Stomach (tissue), 4 donors: ENCODE data around the gene DDX11.
"Not testable (repeated sequence)": the region's sequence is repeated elsewhere in the genome, so short reads cannot be mapped to it uniquely, and the experiment has no call there.

Source experiments
- EP300 ChIP-seq: sonication (generic); formaldehyde crosslinking; IDR thresholded peaks from one replicate; pipeline ENCODE4 v1.6.1; 2017; ENCODE audit warnings: antibody characterized with exemption
- POLR2A ChIP-seq, 4 donors: fragments of 450-650 bp; IDR thresholded peaks; one replicate each; pipeline ENCODE4 v1.6.1; 2016; ENCODE audit warnings: antibody characterized with exemption in 4 of 4, control low read depth in 2 of 4, mild to moderate bottlenecking in 1 of 4, moderate library complexity in 1 of 4
- TF ChIP-seq, protein P1 (sequence below), 7 experiments: fragments of 450-650 bp in 4 of 7; fragments of 200-600 bp in 3 of 7; sonication (generic) in 3 of 7; IDR thresholded peaks; one replicate each; pipeline ENCODE4 v1.5.1; 2016 to 2019; ENCODE audit warnings: antibody characterized with exemption in 7 of 7, control low read depth in 2 of 7, mild to moderate bottlenecking in 1 of 7

DNA sequence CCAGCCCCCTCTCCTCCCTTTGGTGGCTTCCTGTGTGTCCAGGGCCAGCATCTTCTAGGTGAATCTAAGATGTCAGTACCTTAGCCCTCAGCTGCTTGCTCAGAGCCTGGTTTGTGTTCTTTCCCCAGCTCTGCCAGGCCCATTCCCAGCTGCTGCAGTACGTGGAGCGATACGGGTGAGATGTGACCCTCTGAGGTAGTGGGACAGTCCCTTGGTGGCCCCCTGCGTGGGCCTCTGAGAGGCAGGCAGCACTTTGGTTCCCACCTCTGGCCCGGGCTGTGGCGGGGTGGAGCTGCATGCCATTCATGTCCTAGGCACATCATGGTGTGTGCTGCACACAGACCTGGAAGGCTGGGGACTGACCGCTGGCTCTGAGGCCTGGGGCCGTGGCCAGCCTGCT is 19.1 kb downstream of the DDX11 start:
- TF ChIP-seq, protein P1, sequence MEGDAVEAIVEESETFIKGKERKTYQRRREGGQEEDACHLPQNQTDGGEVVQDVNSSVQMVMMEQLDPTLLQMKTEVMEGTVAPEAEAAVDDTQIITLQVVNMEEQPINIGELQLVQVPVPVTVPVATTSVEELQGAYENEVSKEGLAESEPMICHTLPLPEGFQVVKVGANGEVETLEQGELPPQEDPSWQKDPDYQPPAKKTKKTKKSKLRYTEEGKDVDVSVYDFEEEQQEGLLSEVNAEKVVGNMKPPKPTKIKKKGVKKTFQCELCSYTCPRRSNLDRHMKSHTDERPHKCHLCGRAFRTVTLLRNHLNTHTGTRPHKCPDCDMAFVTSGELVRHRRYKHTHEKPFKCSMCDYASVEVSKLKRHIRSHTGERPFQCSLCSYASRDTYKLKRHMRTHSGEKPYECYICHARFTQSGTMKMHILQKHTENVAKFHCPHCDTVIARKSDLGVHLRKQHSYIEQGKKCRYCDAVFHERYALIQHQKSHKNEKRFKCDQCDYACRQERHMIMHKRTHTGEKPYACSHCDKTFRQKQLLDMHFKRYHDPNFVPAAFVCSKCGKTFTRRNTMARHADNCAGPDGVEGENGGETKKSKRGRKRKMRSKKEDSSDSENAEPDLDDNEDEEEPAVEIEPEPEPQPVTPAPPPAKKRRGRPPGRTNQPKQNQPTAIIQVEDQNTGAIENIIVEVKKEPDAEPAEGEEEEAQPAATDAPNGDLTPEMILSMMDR (IDR thresholded peaks at IDR 0.05): not testable (repeated sequence)
- not testable (repeated sequence) for TF ChIP-seq POLR2A (IDR thresholded peaks at IDR 0.05); EP300
